PC-9 (cell line): ENCODE data around the gene ZSWIM5. TPM values are rescaled to one million over a fixed set of nuclear protein-coding genes. Genes with fewer than 3 reads are reported as not detected.

Source experiments
- BruUV-seq: library from RNA; stranded (reverse); fragments of 400-500 nt; replicated peaks from 2 replicates; lab custom pipeline; 2021; lab: Mats Ljungman, UMichigan
- CTCF ChIA-PET: fragments of 300-600 bp; sonication (Branson Sonifier 250); formaldehyde crosslinking; loops from one replicate; lab custom pipeline; 2022; ENCODE audit warnings: antibody characterized with exemption; lab: Charles Lee
- POLR2A ChIA-PET: fragments of 300-600 bp; sonication (Branson Sonifier 250); formaldehyde crosslinking; loops from one replicate; lab custom pipeline; 2022; ENCODE audit warnings: antibody characterized with exemption; ENCODE audit not compliant: unreplicated experiment; lab: Charles Lee
- DNase-seq, 2 experiments: peaks; one replicate each; pipeline versions ENCODE4 v3.0.0 to v3.0.0-alpha.2; 2015 to 2022; ENCODE audit warnings: mixed read lengths in 1 of 2
- H2AFZ ChIP-seq: fragments of 200-600 bp; sonication (generic); 2 replicates; pipeline ENCODE4 v1.8.1; 2017; ENCODE audit warnings: antibody characterized with exemption
- H3F3A ChIP-seq: fragments of 200-600 bp; sonication (generic); 2 replicates; pipeline ENCODE4 v1.8.1; 2017; ENCODE audit warnings: antibody characterized with exemption, mild to moderate bottlenecking, low read depth; ENCODE audit not compliant: insufficient read depth
- H3K27ac ChIP-seq: fragments of 200-600 bp; sonication (generic); 2 replicates; pipeline ENCODE4 v1.6.1; 2016; ENCODE audit warnings: mixed run types
- H3K27me3 ChIP-seq: fragments of 200-600 bp; sonication (generic); 2 replicates; pipeline ENCODE4 v1.6.1; 2016; ENCODE audit warnings: low read depth, mixed run types; ENCODE audit not compliant: insufficient read depth
- H3K36me3 ChIP-seq: fragments of 200-600 bp; sonication (generic); 2 replicates; pipeline ENCODE4 v1.6.1; 2016; ENCODE audit warnings: low read depth, mixed run types
- H3K4me1 ChIP-seq: fragments of 200-600 bp; sonication (generic); replicated peaks from 2 replicates; pipeline ENCODE4 v1.6.1; 2016; ENCODE audit warnings: mixed run types; ENCODE audit not compliant: insufficient read depth
- H3K4me2 ChIP-seq: fragments of 200-600 bp; sonication (generic); 2 replicates; pipeline ENCODE4 v1.6.1; 2017; ENCODE audit warnings: mixed run types
- H3K4me3 ChIP-seq: fragments of 200-600 bp; sonication (generic); 2 replicates; pipeline ENCODE4 v1.6.1; 2016; ENCODE audit warnings: mixed run types
- H3K79me2 ChIP-seq: fragments of 200-600 bp; sonication (generic); 2 replicates; pipeline ENCODE4 v1.6.1; 2017; ENCODE audit warnings: low read depth, mixed run types
- H3K9me2 ChIP-seq: fragments of 200-600 bp; sonication (generic); 2 replicates; pipeline ENCODE4 v1.8.1; 2017; ENCODE audit warnings: mild to moderate bottlenecking; ENCODE audit not compliant: insufficient read depth
- H3K9me3 ChIP-seq: fragments of 200-600 bp; sonication (generic); 2 replicates; pipeline ENCODE4 v1.8.1; 2016; ENCODE audit warnings: low read depth; ENCODE audit not compliant: insufficient read depth
- H4K20me1 ChIP-seq: fragments of 200-600 bp; sonication (generic); 2 replicates; pipeline ENCODE4 v1.8.1; 2017; ENCODE audit not compliant: insufficient read depth
- CTCF ChIP-seq: fragments of 200-600 bp; sonication (generic); conservative IDR thresholded peaks from 2 replicates; pipeline ENCODE4 v1.6.1; 2017; ENCODE audit warnings: mixed run types, antibody characterized with exemption, mild to moderate bottlenecking, moderate library complexity
- EZH2 ChIP-seq: fragments of 200-600 bp; sonication (generic); IDR thresholded peaks from 2 replicates; pipeline ENCODE4 v1.8.0; 2017; ENCODE audit warnings: antibody characterized with exemption, low read depth
- intact Hi-C: fragments of 100-400 bp; cut with micrococcal nuclease; formaldehyde crosslinking; loops from one replicate; pipeline ENCODE4 v1.10.0; 2022; ENCODE audit not compliant: unreplicated experiment
- total RNA-seq: library from RNA; stranded (reverse); gene quantifications from 2 replicates; pipeline ENCODE4 v1.2.3, GENCODE V29; 2021

Gene ZSWIM5
- total RNA-seq, 1 experiment from 2014 or later, result 0.50 TPM

GRCh38 chr1:45010855-45011811 is 195.3 kb downstream of the ZSWIM5 start, which contains the start of gene HECTD3:
Gene HECTD3 (minus strand): TSS chr1:45011324. CDS start chr1:45011257, 67 bp downstream.
- ChIA-PET CTCF (interaction anchor here (0.6 to 4.5 kb wide), 19 partner anchors 32 to 658 kb away, joined by 3 to 53 read pairs (median 4); partner anchors contain the start of gene PLK3), POLR2A (interaction anchor here (0.5 to 1.5 kb wide), 23 partner anchors 13 to 539 kb away, joined by 3 to 26 read pairs (median 7); partner anchors contain the start of genes AKR1A1, ARMH1, PRDX1 and RNU5D-1)
- peak within 1 kb of the TSS; percentile 98 for H3K4me2 ChIP-seq
- TF ChIP-seq EZH2 (no peak), CTCF (no peak)
- H3K79me2 ChIP-seq, result peaks cover 14% of the 10 kb centered on the region; the same call in 1 of the 2 replicates
- H4K20me1 ChIP-seq, result no peaks in the 10 kb centered on the region
- BruUV-seq, result no TSS peak
- H3K4me3 ChIP-seq, result peak within 1 kb of the TSS; percentile 75
- H3K9me3 ChIP-seq, result no peaks in the 10 kb centered on the region
- H3K4me1 ChIP-seq, result peaks cover 20% of the 10 kb centered on the region
- no peaks in the 10 kb centered on the region for H3K27me3 ChIP-seq
- intact Hi-C loops, result loop anchor here (1.0 to 10.0 kb wide), 7 partner anchors 218 to 1334 kb away; partner anchors contain the start of genes NASP, NSUN4 and RNU5D-1
- H2AFZ ChIP-seq, result peak within 1 kb of the TSS; percentile 98
- peaks cover 16% of the 10 kb centered on the region; the same call in 1 of the 2 replicates for H3F3A ChIP-seq
- peak within 1 kb of the TSS; percentile 41 for H3K27ac ChIP-seq
- DNase-seq, result peak; percentile 70 to 75
- no peaks in the 10 kb centered on the region for H3K36me3 ChIP-seq
- H3K9me2 ChIP-seq, result no peaks in the 10 kb centered on the region

- TF ChIP-seq EZH2, result no peak
- no peak for TF ChIP-seq CTCF
- intact Hi-C loops, result loop anchor here (2.0 to 10.0 kb wide), 6 partner anchors 217 to 1335 kb away; partner anchors contain the start of genes NASP and NSUN4
- H3K9me2 ChIP-seq, result no peaks in the 10 kb centered on the region
- DNase-seq, result peak; percentile 54 to 66
- H3K9me3 ChIP-seq, result no peaks in the 10 kb centered on the region
- no peaks in the 10 kb centered on the region for H3K36me3 ChIP-seq
- no peak overlapping the region for H3K27ac ChIP-seq
- H3K4me1 ChIP-seq, result peaks cover 20% of the 10 kb centered on the region
- no peaks in the 10 kb centered on the region for H3K27me3 ChIP-seq
- peak overlapping the region; percentile 98 for H3K4me2 ChIP-seq
- no TSS peak for BruUV-seq
- no peaks in the 10 kb centered on the region for H4K20me1 ChIP-seq
- ChIA-PET CTCF (interaction anchor here (0.6 to 3.6 kb wide), 14 partner anchors 31 to 659 kb away, joined by 3 to 19 read pairs (median 4); partner anchors contain the start of gene PLK3), POLR2A (interaction anchor here (0.6 to 1.3 kb wide), 9 partner anchors 19 to 540 kb away, joined by 3 to 22 read pairs (median 7); partner anchors contain the start of genes AKR1A1 and PRDX1)
- peak overlapping the region; percentile 87 for H2AFZ ChIP-seq
- peak overlapping the region; percentile 75 for H3K4me3 ChIP-seq
- peaks cover 15% of the 10 kb centered on the region; the same call in 1 of the 2 replicates for H3F3A ChIP-seq
- H3K79me2 ChIP-seq, result peaks cover 14% of the 10 kb centered on the region; the same call in 1 of the 2 replicates
These were observed 196.2 kb downstream of the ZSWIM5 start for GRCh38 chr1:45009956-45010854.
